ENCODE results near the gene WDR64.
"Not testable (repeated sequence)": the region's sequence is repeated elsewhere in the genome, so short reads cannot be mapped to it uniquely, and the experiment has no call there.

The WDR64 gene

DNA sequence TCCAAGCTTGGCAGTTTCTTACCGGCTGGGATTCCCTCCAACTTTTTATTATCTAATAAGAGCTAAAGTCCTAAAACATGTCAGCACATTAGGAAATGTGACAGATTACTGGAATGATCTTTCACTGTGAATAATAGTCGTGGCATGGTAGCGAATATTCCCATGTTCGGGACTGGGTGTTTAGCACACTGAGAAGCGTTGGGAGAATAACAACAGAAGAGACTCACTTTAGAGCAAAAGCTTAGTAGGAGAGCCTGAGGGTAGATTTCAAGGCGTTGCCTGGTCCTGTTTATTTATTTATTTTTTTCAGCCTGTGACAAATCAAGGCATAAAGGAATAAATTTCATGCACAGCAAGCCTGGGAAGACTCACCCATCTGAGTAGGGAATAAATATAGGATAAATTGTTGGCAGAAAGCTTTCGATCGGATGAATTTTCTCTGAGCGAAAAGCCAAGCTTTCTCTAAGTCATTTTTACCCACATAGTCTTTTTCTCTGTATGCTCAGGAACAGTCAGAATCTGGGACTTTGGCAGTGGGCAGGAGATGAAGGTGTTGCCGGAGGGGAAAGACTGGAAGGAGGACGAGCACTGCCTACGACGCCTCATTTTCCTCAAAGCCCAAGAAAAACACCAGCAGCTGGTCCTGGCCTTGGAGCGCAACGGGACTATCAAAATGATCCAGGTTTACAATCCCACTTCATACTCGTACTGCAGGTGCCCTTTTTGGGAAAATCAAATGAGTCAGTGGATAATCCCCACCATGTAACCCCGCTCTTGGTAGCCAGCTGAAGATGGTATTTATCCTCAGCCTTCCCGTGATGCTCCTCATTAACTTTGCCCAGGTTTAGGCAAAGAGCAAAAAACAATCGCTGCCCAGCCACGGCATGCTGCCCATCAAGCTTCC lies 97.2 kb downstream of the WDR64 start:
- no peak for DNase-seq

DNA sequence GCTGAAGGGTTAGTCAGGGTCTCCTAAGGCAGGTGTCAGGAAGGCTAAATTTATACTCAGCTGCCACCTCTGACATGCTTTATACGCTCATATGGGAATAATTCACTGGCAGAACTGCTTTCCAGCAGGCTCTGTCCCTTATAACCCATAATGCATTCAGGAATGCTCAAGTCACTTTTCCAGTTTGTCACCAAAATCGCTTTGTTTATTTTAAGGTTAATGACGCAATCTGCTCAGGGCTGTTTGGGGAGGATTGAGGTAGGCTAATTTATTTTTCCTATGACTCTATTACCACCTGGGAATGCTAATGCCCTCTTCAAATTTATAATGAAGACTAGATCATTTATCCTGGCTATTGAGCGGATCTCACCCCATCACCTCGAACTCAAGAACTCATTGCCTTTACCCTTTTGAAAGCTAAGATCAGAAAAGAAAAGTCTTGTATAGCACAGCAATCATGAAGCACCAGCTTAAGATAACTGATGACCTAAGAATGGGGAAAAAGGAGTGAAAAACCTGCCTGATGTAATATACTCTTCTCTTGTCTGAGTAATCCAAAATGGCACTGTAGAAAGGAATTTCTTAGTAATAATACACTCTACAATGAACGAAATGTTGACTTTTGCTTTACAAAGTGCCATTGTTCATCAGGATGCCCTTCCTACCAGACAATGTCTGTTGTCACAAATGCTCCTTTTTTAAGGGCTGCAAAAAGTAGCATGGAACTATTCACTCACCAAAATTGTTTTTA lies 98.0 kb downstream of the WDR64 start:
- no peak for DNase-seq

DNA sequence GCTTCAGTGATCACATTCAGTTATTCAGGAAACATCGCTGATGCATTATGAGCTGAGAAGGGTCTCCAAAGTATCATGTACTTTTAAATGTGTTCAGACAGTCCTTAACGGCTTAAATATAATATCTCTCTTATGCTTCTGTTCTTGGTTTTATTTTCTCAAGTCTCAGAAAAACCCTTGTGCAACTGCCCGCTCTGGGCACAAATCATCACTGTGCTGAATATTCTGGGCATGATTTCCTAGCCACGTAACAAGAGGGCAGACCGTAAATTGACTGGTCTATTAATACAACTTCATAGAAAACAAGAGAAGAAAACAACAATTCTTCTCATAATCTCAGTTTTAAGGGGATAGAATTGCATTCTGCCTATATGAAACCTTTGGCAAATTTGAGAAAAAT lies 99.4 kb downstream of the WDR64 start:
- DNase-seq = no peak

DNA sequence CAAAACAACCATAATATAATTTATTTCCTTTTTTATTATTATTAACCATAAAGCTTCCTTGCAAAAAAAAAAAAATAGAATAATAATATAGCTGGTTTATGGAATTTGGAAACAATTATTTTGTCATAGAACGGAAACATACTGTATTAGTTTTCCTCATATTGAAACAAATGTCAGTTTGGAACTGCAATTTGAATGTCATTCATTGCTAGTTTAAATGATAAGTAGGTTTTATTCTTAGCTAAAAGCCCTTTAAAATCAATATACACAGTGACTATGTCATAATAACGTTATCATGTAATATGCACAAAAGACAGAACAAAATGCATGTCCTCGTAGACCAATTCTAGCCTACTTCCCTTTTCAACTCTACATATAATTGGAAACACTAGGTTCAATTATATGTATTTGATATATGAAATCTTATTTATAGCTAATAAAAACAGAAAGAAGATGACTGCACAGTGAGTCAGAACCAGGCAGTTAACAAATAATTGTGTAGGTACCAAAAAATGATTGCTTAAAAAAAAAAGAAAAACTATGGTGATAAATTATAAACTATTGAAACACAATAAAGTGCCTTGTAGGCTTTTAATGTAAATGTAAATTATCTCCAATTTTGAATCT lies 110.7 kb downstream of the WDR64 start:
- DNase-seq = no peak

DNA sequence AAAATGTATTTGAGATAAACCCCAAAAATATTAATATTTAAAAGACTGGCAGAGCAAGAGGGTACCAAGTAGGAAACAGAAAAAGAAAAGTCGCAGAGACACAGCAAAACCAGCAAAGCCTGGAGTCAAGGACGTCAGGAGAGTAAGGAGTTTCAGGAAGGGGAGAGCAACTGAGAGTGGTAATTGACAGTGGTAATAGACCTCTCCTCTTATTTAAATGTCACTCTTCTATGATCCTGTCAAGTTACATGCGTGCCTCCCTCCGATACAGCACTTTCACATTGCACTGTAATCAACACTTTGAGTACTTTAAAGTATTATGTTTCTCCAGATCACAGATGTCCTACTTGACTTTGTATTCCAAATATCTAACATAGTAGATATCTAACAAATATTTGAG lies 113.3 kb downstream of the WDR64 start:
- DNase-seq = no peak

DNA sequence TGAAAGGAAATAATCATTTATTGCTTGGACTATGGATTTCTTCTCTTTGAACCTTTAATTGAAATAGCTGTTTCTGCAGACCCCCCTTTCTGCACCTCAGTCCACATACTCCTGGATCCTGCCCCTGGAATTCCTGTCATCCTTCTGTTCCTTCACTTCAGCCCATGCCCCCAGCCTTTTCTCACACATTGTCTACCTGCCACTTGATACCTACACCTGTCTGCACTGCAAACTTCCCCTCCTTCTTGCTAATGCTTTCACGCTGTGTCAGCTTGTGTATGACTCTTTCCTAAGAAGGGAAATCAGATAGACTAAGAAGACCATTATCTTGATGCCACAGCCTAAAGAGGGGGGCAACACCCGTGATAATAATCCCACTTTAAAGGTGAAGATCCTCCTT lies 115.7 kb downstream of the WDR64 start:
- DNase-seq = no peak

DNA sequence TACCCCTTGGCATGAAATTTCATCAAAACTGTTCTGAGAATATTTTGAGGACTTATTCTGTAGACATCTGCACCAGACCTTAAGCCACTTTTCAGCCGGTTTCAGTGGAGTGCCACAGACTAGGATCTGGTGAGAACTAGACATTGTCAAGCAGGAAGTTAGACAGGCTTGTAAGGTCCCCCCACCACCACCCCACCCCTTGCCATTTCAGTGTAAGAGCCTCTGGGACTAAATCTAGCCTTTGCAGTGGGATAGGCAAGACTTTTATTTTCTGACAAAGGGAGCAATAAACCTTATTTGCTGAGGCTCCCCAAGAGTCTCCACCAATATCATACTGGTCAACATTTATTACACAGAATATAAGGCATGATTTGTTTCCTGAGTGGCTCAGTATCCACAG lies 118.0 kb downstream of the WDR64 start:
- no peak for DNase-seq

DNA sequence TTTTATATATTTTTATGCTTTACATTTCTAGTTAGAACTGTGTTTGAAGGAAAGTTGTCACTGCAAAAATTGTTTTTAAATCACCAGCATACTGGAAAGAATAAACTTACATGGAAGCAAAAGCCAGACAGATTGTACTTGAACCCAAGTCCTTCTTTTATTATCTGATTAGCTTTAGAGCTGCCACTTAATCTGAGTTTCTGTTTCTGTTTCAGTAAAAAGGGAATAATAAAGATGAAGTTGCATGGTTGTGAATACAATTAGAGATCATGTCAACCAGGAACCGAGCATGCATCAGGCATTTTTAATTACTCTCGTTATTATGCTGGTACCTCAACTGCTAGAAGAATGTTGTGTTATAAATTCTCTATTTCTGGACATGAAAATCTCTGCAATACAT lies 119.0 kb downstream of the WDR64 start:
- no peak for DNase-seq

DNA sequence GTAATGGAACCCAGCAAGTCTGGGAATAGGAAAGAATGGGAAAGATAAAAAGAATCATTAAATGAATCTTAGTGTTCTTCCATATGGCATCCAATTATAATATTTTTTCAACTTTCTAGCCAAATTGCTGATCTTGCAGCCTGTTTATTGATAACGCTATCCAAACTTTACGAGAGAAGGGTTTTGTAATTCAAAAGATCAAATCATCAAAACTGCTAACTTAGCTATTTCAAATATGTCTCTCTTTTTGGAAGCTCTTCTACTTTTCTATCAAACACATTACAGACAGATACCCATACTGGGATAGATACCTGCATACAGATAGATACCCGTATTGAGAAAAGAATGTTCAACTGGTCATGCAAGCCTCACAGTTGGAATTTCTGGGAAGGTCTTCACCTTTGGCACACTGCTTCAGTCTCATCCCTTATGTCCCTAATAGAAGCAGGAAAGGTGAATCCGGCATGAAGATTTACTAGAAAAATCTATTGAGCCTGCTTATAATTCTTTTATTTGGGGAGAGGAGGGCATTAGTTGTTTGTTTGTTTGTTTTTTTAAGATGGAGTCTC lies 120.9 kb downstream of the WDR64 start:
- DNase-seq = no peak

DNA sequence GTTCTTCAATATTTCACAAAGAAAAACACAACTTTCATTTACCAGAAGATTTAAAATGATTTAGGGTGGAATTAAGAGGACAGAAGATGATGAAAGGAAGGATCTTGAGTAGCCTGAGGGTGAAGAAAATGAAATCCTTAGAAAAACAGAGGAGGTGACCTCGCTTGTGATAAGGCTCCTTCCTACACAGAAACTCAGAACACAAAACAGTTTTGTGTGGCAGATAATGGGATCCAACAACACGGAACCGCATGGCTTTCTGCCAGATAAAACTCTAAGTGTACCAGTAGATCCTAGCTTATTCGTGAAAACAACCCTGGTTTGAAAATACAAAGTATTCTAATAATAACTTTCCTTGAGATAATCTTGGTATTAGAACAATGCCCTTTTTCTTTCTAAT lies 121.9 kb downstream of the WDR64 start:
- DNase-seq = no peak

DNA sequence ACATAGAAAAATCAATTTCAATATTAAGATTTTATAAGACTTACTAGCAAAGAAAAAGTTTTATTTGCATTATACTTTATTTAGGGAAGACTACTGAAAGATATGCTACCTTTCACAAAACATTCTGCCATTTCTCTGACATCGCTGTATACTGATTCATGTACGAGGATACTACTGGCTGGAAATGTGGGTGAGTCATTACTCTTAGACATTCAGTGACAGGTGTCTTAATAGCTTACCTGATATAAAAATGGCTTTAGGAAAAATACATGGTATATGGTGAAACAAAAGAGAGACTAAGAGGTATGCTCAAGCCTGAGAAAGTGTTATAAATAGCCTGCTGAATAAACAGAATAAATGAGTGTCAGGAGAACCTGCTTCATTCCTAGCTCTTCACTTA lies 122.9 kb downstream of the WDR64 start:
- DNase-seq = no peak

DNA sequence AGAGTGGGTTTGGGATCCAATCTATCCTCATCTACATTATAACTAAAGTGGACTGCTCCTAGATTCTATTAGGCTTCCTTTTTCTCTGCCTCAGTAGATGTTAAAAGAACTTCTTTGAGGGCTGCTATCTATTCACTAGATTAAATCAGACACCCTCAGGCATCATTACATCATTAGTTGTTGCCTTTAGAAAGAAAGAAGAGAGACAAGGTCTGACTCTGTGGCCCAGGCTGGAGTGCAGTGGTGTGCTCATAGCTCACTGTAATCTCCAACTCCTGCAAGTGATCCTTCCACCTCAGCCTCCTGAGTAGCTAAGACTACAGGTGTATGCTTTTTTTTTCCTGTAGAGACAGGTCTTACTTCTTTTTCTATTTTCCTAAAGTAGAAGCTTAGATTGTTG lies 124.8 kb downstream of the WDR64 start:
- DNase-seq = no peak

DNA sequence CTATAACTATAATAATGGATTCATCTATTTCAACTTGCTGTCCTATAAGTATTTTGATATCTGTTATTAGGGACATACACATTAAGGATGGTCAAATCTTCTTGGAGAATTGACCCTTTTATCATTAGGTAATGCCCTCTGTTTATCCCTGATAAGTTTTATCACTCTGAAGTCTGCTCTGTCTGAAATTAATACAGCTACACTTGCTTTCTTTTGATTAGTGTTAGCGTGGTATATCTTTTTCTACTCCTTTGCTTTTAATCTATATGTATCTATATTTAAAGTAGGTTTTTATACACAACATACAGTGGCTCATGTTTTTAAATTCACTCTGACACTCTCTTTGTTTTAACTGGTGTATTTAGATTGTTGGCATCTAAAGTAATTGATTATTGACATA lies 126.0 kb downstream of the WDR64 start:
- DNase-seq = no peak

DNA sequence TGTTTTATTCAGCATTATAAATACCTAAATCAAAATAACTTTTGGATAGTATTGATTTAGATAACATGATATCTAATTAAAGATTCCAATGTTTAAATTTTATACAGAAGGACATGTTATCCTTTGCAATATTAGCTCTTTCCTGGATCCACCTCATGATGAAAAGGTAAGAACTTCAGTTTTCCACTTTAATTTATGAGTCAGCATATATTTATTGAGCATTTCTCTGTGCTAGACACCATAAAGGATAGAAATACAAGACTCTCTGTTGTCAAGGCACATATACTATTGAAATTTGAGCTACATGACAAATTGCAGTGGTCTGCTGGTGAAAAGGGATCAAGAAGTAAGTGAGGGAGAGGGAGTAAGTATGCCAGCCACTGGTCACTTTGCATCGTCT lies 127.8 kb downstream of the WDR64 start:
- no peak for DNase-seq

DNA sequence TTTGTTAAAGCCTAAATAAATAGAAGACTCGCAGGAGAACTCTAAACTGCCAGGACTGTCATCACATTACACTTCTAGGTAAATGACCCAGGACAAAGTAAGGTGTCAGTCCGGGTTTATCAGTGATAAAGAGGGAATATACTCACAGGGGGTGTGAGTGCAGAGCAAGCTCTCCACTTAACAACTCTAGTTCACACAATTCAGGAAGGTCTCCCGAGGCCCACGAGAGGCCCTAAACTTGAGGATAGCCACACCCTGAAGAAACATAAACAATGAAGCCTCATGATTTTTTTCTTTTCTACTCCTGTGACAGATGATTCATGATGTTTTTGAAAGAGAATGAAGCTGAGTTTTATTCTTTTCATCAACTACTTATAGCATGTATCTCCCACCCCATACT lies 130.3 kb downstream of the WDR64 start:
- no peak for DNase-seq

DNA sequence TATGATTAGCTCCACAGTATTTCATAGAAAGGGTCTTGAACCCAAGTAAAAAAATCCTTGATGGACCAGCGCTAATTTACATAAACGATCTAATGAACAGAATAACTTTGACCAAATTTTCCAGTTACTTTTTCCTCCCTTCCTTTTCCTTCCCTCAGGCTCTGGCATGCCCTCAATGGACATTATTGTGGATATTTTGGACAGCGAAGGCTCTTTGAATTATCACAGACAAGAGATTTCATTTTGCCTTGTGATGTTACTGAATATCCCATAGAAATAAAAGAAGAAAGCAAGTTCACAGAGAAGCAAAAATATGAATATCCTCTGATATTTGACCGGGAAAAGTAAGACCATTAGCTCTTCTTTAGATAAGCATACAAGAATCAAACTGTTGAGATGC lies 135.6 kb downstream of the WDR64 start:
- no peak for DNase-seq

DNA sequence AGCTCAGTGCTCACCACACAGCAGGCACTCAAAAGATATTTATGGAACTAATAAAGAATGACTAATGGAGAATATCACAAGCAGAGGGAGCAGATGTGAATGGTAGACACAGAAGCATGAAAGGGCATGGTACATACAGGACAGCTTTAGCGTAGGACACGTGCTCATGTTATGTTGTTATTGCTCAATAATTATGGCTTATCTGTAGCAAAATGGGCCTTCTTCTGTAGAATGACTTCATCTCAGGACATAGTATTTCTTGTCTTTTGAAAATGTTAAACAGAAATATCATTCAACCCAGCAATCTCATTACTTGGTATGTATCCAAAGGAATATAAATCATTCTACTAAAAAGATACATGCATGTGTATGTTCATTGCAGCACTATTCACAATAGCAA lies 137.0 kb downstream of the WDR64 start:
- DNase-seq = no peak

DNA sequence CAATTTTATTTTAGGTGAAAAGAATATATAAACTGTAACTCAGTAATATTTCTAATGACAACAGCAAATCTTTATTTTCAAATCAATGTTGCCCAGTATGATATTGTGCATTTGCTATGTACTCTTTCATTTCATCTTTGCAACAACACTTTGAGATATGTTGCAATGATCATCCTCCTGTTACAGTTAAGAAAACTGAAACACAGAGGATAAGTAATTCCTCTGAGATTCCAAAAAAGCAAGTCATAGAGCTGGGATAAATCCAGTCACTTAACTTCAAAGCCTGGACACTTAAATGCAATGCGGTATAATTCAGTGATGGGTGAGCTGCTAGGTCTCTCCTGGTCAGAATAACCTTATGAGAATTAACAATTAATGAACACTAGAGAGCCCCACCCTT lies 147.3 kb downstream of the WDR64 start:
- DNase-seq = no peak

DNA sequence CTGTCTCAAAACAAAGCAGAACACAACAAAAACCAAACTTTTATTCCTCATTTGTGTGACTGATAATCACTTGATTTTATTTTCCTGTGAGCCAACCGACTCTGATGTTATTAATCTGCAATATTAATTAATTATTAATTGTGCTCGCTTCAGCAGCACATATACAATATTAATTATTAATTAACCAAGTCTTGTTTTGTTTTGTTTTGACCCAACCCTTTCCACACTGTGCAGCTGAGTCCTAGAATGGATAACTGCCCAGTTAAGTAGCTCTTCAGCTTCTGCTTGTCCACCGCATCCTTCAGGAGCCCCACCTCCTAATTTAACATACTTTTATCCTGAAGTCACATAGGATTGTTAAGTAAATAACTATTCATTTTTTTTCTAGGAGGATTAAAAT lies 148.6 kb downstream of the WDR64 start:
- no peak for DNase-seq

DNA sequence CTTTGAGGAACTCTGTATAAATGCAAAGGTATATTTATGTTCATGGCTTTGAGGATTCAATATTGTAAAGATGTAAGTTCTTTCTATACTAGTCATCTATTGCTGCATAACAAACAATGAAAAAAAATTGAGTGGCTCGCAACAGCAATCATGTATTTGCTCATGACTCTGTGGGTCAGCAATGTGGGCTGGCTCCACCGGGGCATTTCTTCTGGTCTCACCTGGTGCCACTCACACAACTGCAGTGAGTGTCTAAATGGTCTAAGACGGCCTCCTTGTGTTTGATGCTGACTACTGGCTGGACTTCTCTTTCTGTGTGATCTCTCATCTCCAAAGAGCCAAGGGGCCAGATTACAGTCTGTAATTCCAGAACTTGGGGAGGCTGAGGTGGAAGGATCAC lies 150.8 kb downstream of the WDR64 start:
- DNase-seq = no peak

DNA sequence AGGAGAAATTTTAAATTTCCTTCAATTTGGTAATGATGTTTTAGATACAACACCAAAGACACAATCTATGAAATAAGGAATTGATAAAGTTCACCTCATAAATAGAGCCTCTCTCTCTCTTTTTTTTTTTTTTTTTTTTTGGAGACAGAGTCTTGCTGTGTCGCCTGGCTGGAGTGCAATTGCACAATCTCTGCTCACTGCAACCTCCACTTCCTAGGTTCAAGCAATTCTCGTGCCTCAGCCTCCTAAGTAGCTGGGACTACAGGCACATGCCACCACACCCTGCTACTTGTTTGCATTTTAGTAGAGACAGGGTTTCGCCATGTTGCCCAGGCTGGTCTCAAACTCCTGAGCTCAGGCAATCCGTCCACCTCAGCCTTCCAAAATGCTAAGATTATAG lies 152.6 kb downstream of the WDR64 start:
- not testable (repeated sequence) for DNase-seq

DNA sequence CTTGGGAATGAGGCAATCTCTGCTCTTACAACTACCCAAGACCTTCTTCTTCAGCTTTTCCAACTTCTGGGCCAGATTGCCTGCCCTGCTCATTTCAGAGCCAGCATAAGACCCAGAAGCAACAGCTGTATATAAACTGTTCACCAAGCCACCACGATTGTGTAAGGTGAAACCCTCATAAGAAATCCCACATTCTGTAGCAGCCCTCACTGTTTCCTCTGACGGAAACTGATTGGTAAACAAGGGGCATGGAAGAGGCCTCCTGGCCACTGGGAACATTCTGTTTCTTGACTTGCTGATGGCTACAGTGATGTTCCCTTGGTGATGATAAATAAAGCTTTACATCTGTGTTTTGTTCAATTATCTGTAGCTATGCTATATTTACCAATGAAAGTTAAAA lies 156.2 kb downstream of the WDR64 start:
- no peak for DNase-seq

DNA sequence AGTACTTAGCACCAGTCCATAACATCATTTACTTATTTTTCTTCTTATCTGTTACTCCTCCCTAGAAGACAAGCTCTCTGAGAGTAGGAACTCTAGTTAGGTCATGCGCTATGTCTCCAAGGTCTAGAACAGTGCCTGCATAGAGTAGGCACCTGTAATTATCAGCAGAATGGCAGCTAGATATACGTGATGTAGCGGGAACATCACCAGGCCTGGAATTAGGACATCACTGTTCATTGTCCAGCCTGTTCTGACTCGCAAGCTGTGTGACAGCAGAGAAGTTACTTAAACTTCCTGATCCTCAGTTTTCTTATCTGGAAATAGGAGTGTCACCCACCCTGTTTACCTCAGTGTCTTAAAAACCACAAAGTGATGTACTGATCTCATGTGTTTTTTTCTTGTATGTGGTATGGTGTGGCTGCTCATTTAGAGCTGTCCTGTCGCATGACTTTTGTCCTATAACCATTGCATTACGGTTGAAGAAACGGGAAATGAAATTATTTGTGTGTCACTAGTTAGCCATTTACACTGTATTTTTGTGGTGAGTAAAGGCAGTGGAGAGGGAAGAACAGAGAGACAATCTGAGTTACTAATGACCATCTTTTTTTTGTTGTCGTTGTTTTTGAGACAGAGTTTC lies 158.8 kb downstream of the WDR64 start:
- DNase-seq = no peak

Data from 8988T (cell line).